A549 (cell line): ENCODE results near the gene DLG2. TPM values are rescaled to one million over a fixed set of nuclear protein-coding genes. Genes with fewer than 3 reads are reported as not detected.

Experiments
- ATAC-seq, 2 experiments: fragments of 200-7000 bp in 1 of 2; fragments of >200 bp in 1 of 2; cut with Nextera tagmentation in 1 of 2; cut with Tn5 transposase in 1 of 2; 3 replicates each; pipeline versions ENCODE4 v1.8.0 to v1.9.1; 2018 to 2020; ENCODE audit warnings: mild to moderate bottlenecking in 1 of 2, moderate library complexity in 1 of 2
- CTCF ChIA-PET: fragments of 300-600 bp; sonication (Branson Sonifier 250); formaldehyde crosslinking; extraction: SDS; loops from one replicate; lab custom pipeline; 2021; ENCODE audit warnings: antibody characterized with exemption, inconsistent platforms; lab: Yijun Ruan, JAX
- POLR2A ChIA-PET: fragments of 350-600 bp; formaldehyde crosslinking; extraction: SDS; loops from one replicate; lab custom pipeline; 2021; ENCODE audit warnings: antibody characterized with exemption, inconsistent platforms; lab: Yijun Ruan, JAX
- DNase-seq, 2 experiments: peaks; one replicate each; pipeline versions ENCODE4 v3.0.0 to v3.0.0-alpha.2; 2011 to 2016; ENCODE audit warnings: low read depth in 1 of 2, low spot score in 1 of 2
- FAIRE-seq: peaks from 2 replicates; lab custom pipeline; 2011; peaks lifted over from hg19 to GRCh38; lab: Jason Lieb, UNC
- H3K27ac ChIP-seq, 2 experiments: fragments of >200 bp; sonication (Bioruptor Twin); formaldehyde crosslinking; 3 replicates each; pipeline ENCODE4 v1.5.1; 2016 to 2017
- H3K4me1 ChIP-seq: fragments of >200 bp; sonication (Bioruptor Twin); formaldehyde crosslinking; 3 replicates; pipeline ENCODE4 v1.6.1; 2016
- H3K4me2 ChIP-seq: fragments of >200 bp; sonication (Bioruptor Twin); formaldehyde crosslinking; 3 replicates; pipeline ENCODE4 v1.6.1; 2016
- H3K4me3 ChIP-seq: fragments of >200 bp; sonication (Bioruptor Twin); formaldehyde crosslinking; 3 replicates; pipeline ENCODE4 v1.5.1; 2016
- H3K9me3 ChIP-seq: fragments of >200 bp; sonication (Bioruptor Twin); formaldehyde crosslinking; 3 replicates; pipeline ENCODE4 v1.6.1; 2016
- BHLHE40 ChIP-seq: IDR thresholded peaks from 2 replicates; pipeline ENCODE4 v1.6.1; 2012; ENCODE audit warnings: low read depth, low read length, inconsistent platforms
- CBX2 ChIP-seq: fragments of 200-600 bp; sonication (generic); IDR thresholded peaks from 2 replicates; pipeline ENCODE4 v1.6.1; 2016; ENCODE audit warnings: low read depth, mild to moderate bottlenecking, borderline replicate concordance
- CBX8 ChIP-seq: fragments of 200-600 bp; sonication (generic); IDR thresholded peaks from 2 replicates; pipeline ENCODE4 v1.6.1; 2016
- CEBPB ChIP-seq, 2 experiments: fragments of >200 bp in 1 of 2; sonication (Bioruptor Twin) in 1 of 2; formaldehyde crosslinking in 1 of 2; IDR thresholded peaks; 2 replicates each; pipeline ENCODE4 v1.6.1; 2012 to 2016
- CHD2 ChIP-seq: fragments of 150-350 bp; IDR thresholded peaks from 2 replicates; pipeline ENCODE4 v1.6.1; 2014; ENCODE audit warnings: low read length; ENCODE audit not compliant: partially characterized antibody
- CHD4 ChIP-seq: fragments of 200-600 bp; sonication (generic); IDR thresholded peaks from 2 replicates; pipeline ENCODE4 v1.6.1; 2016; ENCODE audit warnings: antibody characterized with exemption, mild to moderate bottlenecking, borderline replicate concordance
- EP300 ChIP-seq, 2 experiments: fragments of >200 bp; sonication (Bioruptor Twin); formaldehyde crosslinking; IDR thresholded peaks; 2 replicates in 1 of 2; 3 replicates in 1 of 2; pipeline ENCODE4 v1.6.1; 2016 to 2017
- FOSL2 ChIP-seq, 2 experiments: fragments of 450-650 bp in 1 of 2; fragments of >200 bp in 1 of 2; sonication (Bioruptor Twin) in 1 of 2; formaldehyde crosslinking; IDR thresholded peaks; 2 replicates each; pipeline versions ENCODE4 v1.5.0 to v1.6.1; 2016 to 2020; ENCODE audit warnings: mild to moderate bottlenecking in 1 of 2, moderate library complexity in 1 of 2
- GATA3 ChIP-seq: IDR thresholded peaks from 2 replicates; pipeline ENCODE4 v1.6.1; 2012; ENCODE audit warnings: borderline replicate concordance
- HDAC2 ChIP-seq: fragments of 200-600 bp; sonication (generic); IDR thresholded peaks from 2 replicates; pipeline ENCODE4 v1.6.1; 2016
- HEYL ChIP-seq: fragments of 250-450 bp; sonication (Bioruptor Pico); IDR thresholded peaks from 2 replicates; pipeline ENCODE4 v1.8.0; 2021; ENCODE audit warnings: mild to moderate bottlenecking, moderate library complexity
- HOXB13 ChIP-seq: fragments of 250-450 bp; sonication (Bioruptor Pico); IDR thresholded peaks from 2 replicates; pipeline ENCODE4 v1.5.0; 2020; ENCODE audit warnings: low read depth, mild to moderate bottlenecking, moderate library complexity
- JUN ChIP-seq, 2 experiments: fragments of >200 bp; sonication (Bioruptor Twin); formaldehyde crosslinking; IDR thresholded peaks; 2 replicates in 1 of 2; 3 replicates in 1 of 2; pipeline ENCODE4 v1.6.1; 2016 to 2017
- JUNB ChIP-seq: fragments of >200 bp; sonication (Bioruptor Twin); formaldehyde crosslinking; IDR thresholded peaks from 2 replicates; pipeline ENCODE4 v1.6.1; 2016
- KDM1A ChIP-seq: fragments of 200-600 bp; sonication (generic); IDR thresholded peaks from 2 replicates; pipeline ENCODE4 v1.6.1; 2016; ENCODE audit warnings: low read depth, mild to moderate bottlenecking
- MAZ ChIP-seq: fragments of 150-350 bp; IDR thresholded peaks from 2 replicates; pipeline ENCODE4 v1.6.1; 2014; ENCODE audit warnings: antibody characterized with exemption, low read depth, low read length, borderline replicate concordance
- MYC ChIP-seq: IDR thresholded peaks from 2 replicates; pipeline ENCODE4 v1.6.1; 2012; ENCODE audit warnings: mild to moderate bottlenecking, inconsistent platforms, low read length, improper control_type of control experiment, borderline replicate concordance
- NFE2L2 ChIP-seq: fragments of 150-350 bp; conservative IDR thresholded peaks from 2 replicates; pipeline ENCODE4 v1.6.1; 2014; ENCODE audit warnings: low read length
- NPAS2 ChIP-seq: fragments of 250-450 bp; sonication (Bioruptor Pico); IDR thresholded peaks from 2 replicates; pipeline ENCODE4 v1.8.0; 2022; ENCODE audit warnings: mild to moderate bottlenecking, moderate library complexity, borderline replicate concordance
- POLR2A ChIP-seq: IDR thresholded peaks from 2 replicates; pipeline ENCODE4 v1.6.1; 2012; ENCODE audit warnings: mild to moderate bottlenecking, low read length
- POLR2AphosphoS2 ChIP-seq: conservative IDR thresholded peaks from 2 replicates; pipeline ENCODE4 v1.6.1; 2012; ENCODE audit warnings: low read length, improper control_type of control experiment, inconsistent platforms
- RCOR1 ChIP-seq: fragments of 150-350 bp; IDR thresholded peaks from 2 replicates; pipeline ENCODE4 v1.6.1; 2014; ENCODE audit warnings: antibody characterized with exemption, low read length, low read depth
- SREBF2 ChIP-seq: fragments of 450-650 bp; IDR thresholded peaks from 2 replicates; pipeline ENCODE4 v1.6.1; 2014; ENCODE audit warnings: mild to moderate bottlenecking, moderate library complexity
- TP53 ChIP-seq: fragments of 250-450 bp; sonication (Bioruptor Pico); IDR thresholded peaks from 2 replicates; pipeline ENCODE4 v1.5.0; 2021; ENCODE audit warnings: mild to moderate bottlenecking, moderate library complexity
- ZFP36 ChIP-seq: fragments of 450-650 bp; IDR thresholded peaks from 2 replicates; pipeline ENCODE4 v1.6.1; 2014; ENCODE audit warnings: borderline replicate concordance; ENCODE audit not compliant: partially characterized antibody
- WGBS: methylation state at CpG from one replicate; pipeline ENCODE4 v1.1.6; 2017; ENCODE audit errors: missing lambda C conversion rate; 5-methylcytosine and 5-hydroxymethylcytosine counted together
- polyA plus RNA-seq, 4 experiments: library from polyadenylated mRNA; depleted of rRNA in 3 of 4; stranded (reverse); fragments of >200 nt; fragmentation: RNase III in 1 of 4; extraction: RNeasy Plus Mini Kit Qiagen cat#74134 plus additional on column Dnase treatment in 1 of 4; gene quantifications; 2 replicates in 3 of 4; 3 replicates in 1 of 4; pipeline ENCODE4 v1.2.3, GENCODE V29; 2011 to 2017
- TF ChIP-seq, protein P1 (sequence below): fragments of 450-650 bp; IDR thresholded peaks from 2 replicates; pipeline ENCODE4 v1.6.1; 2014; ENCODE audit warnings: antibody characterized with exemption
- TF ChIP-seq, protein P2 (sequence below): fragments of 150-350 bp; IDR thresholded peaks from 2 replicates; pipeline ENCODE4 v1.6.1; 2014; ENCODE audit warnings: low read depth, mild to moderate bottlenecking, low read length
- TF ChIP-seq, protein P3 (sequence below): IDR thresholded peaks from 2 replicates; pipeline ENCODE4 v1.6.1; 2012
- TF ChIP-seq, protein P4 (sequence below): fragments of >200 bp; sonication (Bioruptor Twin); formaldehyde crosslinking; IDR thresholded peaks from 3 replicates; pipeline ENCODE4 v1.5.1; 2016

The DLG2 gene
- polyA plus RNA-seq, 2 of the 4 experiments (the other 2 are of a cell fraction), result 0.26 to 0.79 TPM

DNA sequence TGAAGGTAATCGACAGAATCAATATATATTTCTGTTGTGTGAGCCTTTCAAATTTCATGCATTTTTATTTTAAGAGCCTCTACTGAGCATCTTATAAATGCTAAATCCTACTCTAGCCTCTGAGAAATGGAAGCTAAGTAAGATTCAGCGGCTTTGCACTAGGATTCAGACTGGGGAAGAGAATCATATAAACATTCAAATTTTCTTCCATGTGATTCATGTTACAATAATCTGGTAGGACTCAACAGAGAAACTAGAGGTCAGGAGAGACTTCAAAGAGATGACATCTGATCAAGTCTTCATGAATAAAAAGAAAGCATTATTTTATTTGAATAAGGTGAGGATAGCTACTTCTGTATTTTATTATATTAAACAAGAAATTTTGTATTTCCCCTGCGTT is 538.9 kb downstream of the DLG2 start:
- ATAC-seq (no peak), FAIRE-seq (no peak), DNase-seq (no peak)
- H3K9me3 ChIP-seq, result no peaks in the 10 kb centered on the region
- H3K4me3 ChIP-seq, result no peak overlapping the region
- H3K27ac ChIP-seq, result no peak overlapping the region
- H3K4me1 ChIP-seq, result peaks cover 4% of the 10 kb centered on the region; the same call in 1 of the 3 replicates
- H3K4me2 ChIP-seq, result no peak overlapping the region
- WGBS, result 18% methylated on average over 3 of the region's 3 CpGs
- POLR2A ChIA-PET, result no interaction called here
- no peak for TF ChIP-seq CBX8
- no peak for TF ChIP-seq MYC
- no peak for TF ChIP-seq MAZ
- no peak for TF ChIP-seq HEYL (CRISPR knock-in tag)
- TF ChIP-seq GATA3, result no peak
- TF ChIP-seq, protein P1, sequence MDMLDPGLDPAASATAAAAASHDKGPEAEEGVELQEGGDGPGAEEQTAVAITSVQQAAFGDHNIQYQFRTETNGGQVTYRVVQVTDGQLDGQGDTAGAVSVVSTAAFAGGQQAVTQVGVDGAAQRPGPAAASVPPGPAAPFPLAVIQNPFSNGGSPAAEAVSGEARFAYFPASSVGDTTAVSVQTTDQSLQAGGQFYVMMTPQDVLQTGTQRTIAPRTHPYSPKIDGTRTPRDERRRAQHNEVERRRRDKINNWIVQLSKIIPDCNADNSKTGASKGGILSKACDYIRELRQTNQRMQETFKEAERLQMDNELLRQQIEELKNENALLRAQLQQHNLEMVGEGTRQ, result no peak
- no peak for TF ChIP-seq JUNB
- TF ChIP-seq HOXB13 (CRISPR knock-in tag), result no peak
- TF ChIP-seq NFE2L2, result no peak
- no peak for TF ChIP-seq SREBF2
- no peak for TF ChIP-seq BHLHE40
- TF ChIP-seq POLR2AphosphoS2, result no peak
- TF ChIP-seq, protein P2, sequence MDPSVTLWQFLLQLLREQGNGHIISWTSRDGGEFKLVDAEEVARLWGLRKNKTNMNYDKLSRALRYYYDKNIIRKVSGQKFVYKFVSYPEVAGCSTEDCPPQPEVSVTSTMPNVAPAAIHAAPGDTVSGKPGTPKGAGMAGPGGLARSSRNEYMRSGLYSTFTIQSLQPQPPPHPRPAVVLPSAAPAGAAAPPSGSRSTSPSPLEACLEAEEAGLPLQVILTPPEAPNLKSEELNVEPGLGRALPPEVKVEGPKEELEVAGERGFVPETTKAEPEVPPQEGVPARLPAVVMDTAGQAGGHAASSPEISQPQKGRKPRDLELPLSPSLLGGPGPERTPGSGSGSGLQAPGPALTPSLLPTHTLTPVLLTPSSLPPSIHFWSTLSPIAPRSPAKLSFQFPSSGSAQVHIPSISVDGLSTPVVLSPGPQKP, result no peak
- TF ChIP-seq ZFP36, result no peak
- TF ChIP-seq FOSL2 (IDR thresholded peaks at IDR 0.05), result no peak
- TF ChIP-seq FOSL2 (CRISPR knock-in tag; IDR thresholded peaks at IDR 0.05), result no peak
- CTCF ChIA-PET, result no interaction called here

DNA sequence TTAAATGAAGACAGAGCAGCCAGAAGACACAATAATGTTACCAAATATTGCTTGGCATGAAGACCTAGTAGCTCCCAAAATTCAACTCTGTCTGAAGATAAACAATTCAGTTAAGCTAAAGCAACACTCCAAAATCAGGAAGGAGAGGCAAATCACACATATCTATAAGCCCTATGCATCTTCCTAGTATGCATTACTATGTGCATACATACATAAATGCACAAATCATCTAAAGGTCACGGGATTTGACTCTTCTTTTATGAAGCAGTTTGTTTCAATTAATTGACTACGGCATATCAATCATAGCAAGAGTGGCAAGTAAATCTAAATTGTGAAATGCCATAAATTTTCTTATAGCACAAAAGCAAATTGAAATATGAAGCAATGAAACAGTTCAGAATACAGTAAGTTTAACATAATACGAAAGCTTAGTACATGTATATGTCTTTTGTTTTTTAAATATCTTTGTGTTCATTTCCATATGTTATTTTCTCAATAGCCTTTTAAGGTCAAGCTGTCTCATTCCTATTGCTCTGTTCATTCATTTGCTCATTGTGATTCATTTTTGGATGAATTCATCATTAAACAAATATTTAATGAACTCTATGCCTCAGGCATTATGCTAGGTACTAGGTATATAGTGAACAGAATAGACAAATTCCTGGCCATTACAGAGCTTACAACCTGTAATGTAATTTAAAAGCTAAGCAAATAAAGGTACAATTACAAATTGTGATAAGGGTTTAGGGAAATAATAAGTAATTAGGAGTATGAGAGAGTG is 540.5 kb downstream of the DLG2 start:
- no peak overlapping the region for H3K27ac ChIP-seq
- WGBS, result 39% methylated on average over 3 of the region's 3 CpGs

More for the DNA sequence above, 540.5 kb downstream of the DLG2 start:
- TF ChIP-seq TP53 (CRISPR knock-in tag) (no peak), CBX2 (no peak), HDAC2 (no peak), POLR2A (no peak), HEYL (CRISPR knock-in tag) (no peak), JUN (IDR thresholded peaks at IDR 0.05) (no peak), KDM1A (no peak), BHLHE40 (no peak), CHD4 (no peak), CHD2 (no peak), EP300 (IDR thresholded peaks at IDR 0.05) (no peak), CBX8 (no peak), RCOR1 (no peak), CEBPB (IDR thresholded peaks at IDR 0.05) (no peak), NPAS2 (CRISPR knock-in tag) (no peak)
- TF ChIP-seq, protein P3, sequence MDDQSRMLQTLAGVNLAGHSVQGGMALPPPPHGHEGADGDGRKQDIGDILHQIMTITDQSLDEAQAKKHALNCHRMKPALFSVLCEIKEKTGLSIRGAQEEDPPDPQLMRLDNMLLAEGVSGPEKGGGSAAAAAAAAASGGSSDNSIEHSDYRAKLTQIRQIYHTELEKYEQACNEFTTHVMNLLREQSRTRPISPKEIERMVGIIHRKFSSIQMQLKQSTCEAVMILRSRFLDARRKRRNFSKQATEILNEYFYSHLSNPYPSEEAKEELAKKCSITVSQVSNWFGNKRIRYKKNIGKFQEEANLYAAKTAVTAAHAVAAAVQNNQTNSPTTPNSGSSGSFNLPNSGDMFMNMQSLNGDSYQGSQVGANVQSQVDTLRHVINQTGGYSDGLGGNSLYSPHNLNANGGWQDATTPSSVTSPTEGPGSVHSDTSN, result no peak
- TF ChIP-seq, protein P4, sequence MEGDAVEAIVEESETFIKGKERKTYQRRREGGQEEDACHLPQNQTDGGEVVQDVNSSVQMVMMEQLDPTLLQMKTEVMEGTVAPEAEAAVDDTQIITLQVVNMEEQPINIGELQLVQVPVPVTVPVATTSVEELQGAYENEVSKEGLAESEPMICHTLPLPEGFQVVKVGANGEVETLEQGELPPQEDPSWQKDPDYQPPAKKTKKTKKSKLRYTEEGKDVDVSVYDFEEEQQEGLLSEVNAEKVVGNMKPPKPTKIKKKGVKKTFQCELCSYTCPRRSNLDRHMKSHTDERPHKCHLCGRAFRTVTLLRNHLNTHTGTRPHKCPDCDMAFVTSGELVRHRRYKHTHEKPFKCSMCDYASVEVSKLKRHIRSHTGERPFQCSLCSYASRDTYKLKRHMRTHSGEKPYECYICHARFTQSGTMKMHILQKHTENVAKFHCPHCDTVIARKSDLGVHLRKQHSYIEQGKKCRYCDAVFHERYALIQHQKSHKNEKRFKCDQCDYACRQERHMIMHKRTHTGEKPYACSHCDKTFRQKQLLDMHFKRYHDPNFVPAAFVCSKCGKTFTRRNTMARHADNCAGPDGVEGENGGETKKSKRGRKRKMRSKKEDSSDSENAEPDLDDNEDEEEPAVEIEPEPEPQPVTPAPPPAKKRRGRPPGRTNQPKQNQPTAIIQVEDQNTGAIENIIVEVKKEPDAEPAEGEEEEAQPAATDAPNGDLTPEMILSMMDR, result no peak
- no peak for ATAC-seq
- no peak for DNase-seq
- Histone ChIP-seq H3K9me3 (no peaks in the 10 kb centered on the region), H3K4me3 (no peak overlapping the region), H3K4me1 (peaks cover 4% of the 10 kb centered on the region; the same call in 1 of the 3 replicates), H3K4me2 (no peak overlapping the region)
- CTCF ChIA-PET, result no interaction called here
- no peak for FAIRE-seq
- POLR2A ChIA-PET, result no interaction called here
